ENCODE data around the gene ELOVL6.
"Not testable (repeated sequence)": the region's sequence is repeated elsewhere in the genome, so short reads cannot be mapped to it uniquely, and the experiment has no call there.

Gene ELOVL6

GRCh38 chr4:110196206-110196870 is 2.1 kb downstream of the ELOVL6 start:
- DNase-seq, result peak; percentile 46

- DNase-seq, result peak; percentile 24
Measured at GRCh38 chr4:110195561-110196205, 2.7 kb downstream of the ELOVL6 start.

GRCh38 chr4:110193822-110194761 is 4.3 kb downstream of the ELOVL6 start:
- DNase-seq, result peak; percentile 90

DNA sequence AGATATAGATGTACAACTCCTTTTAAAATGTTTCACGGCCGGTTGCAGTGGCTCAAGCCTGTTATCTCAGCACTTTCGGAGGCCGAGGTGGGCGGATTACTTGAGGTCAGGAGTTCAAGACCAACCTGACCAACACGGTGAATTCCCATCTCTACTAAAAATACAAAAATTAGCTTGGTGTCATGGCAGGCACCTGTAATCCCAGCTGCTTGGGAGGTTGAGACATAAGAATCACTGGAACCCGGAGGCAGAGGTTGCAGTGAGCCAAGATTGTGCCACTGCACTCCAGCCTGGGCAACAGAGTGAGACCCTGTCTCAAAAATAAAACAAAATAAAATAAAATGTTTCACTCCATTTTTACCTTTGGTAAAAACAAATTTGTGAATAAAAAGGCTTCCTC is 5.1 kb downstream of the ELOVL6 start:
- DNase-seq, result not testable (repeated sequence)

DNA sequence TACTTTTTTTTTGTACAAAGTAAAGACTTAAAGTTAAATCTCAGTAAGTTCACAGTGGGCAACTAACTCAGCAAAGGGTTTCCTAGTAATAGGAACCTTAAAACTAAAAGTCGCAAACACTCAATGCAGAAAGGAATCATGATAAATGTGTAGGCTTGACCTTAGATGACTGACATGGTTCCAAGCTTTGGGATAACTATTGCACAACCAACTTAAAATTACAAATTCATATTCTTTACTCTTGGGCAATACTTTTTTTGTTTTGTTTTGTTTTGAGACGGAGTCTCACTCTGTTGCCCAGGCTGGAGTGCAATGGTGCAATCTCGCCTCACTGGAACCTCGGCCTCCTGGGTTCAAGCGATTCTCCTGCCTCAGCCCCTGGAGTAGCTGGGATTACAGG is 8.2 kb downstream of the ELOVL6 start:
- no peak for DNase-seq

DNA sequence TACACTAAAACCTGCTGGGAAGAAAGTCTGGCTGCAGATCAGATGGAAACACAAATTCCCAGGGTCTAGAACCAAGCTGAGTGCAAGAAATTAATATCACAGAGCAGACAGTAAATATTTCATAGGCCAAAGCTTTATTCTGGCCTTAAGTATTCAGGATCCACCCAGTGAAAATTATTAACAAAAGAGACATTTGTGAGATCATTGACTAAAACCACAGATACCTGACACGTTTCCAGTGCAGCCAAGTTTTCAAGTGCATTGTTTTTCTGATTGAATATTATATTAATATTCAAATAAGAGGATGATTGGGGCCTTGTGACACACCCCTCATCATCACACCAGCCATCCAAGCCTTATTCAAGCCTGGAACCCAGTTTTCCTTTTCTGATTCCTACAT is 10.3 kb downstream of the ELOVL6 start:
- no peak for DNase-seq

DNA sequence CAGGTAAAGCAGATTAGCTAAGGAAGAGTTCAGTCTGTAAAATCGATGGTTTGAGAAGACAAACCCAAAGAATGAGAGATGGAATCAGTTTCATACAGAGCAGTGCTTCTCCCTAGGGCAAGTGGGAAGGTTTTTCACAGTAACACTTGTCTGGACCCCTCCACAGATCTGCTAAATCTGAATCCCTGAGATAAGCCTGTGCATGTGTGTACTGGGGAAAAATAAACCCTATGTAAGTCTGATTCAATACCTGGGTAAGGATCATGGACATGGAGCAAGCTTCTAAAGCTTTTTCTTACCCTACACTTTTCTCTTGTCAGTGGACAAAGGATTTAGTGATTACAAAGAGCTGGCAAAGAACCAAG is 13.6 kb downstream of the ELOVL6 start:
- no peak for DNase-seq

DNA sequence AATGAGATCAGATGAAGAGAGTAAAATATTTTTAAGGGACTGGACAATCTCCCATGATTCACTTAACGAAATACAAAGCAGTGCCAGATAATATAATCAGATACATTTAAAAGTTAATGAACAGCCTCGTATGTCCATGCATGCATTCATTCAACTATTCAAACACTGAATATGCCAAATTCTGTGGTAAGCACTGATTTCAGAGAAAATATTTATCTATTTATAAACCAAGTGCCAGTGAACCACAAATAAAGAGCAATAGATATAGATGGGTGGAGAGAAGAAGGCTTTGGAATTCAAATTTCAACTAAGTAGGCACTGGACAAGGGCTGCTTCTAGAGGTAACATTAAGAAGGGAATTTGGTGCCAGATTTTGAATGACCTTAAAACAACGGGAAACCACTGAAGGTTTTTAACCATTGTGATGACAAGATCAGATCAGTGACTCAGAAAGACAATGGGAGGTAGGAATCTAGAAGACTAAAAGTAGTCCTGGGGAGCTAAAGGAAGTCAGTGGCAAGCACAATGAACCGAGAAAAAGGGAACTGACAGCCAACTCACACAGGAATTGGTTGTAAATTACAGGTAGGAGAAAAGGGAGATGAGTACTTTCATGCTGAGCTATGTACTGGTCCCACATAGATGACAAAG is 14.2 kb downstream of the ELOVL6 start:
- no peak for DNase-seq

GRCh38 chr4:110183643-110184042 is 14.8 kb downstream of the ELOVL6 start:
- DNase-seq, result peak; percentile 39

DNA sequence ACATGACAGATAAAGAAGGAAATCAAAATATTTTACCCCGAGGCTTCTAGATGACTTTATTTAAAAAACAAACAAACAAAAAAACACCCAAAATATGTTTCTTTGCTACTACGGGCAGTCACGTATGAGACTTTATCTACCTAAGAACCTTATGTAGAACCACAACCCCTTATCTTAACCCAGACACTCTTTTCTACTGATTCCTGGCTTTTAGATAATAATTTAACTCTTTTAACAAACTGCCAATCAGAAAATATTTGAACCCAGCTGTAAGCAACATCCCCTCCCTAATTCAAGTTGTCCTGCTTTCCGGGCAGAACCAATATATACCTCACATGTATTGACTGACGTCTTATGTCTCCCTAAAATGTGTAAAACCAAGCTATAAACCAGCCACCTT is 15.4 kb downstream of the ELOVL6 start:
- DNase-seq, result no peak

DNA sequence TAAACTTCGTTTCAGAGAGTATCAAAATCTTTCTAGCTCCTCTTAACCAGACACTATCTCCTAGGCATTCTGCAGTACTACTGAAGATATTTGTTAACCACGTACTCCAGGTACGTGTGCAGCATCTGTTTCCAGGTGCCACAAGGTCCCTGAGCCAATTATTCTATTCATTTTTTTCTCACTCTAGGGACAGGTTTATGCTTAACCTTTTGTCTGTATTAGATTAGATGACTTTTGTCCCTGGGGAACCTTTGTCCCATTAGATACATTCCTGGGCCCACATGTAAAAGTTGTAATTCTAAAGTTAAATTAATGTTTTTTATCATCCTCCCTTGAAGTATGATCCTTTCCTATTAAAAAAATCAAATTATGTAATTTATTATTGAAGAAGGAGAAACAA is 16.5 kb downstream of the ELOVL6 start:
- DNase-seq, result no peak

DNA sequence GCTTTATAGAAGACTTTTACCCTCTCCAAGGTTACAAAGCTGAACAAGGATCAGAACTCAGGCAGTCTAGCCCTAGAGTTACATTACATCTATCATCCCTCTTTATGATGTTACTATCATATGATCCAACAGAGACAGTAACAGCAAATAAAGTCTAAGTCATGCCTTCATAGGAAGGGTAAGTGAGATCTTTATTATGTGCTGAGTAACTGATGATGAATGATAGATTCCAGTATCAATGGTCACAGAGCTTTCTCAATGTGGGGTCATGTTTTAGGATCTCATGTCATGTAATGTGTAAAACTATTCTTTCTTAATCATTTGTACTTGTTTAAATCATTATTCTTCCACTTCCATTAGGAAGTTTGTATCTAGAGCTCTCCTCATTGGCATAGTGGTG is 22.8 kb downstream of the ELOVL6 start:
- DNase-seq, result no peak

GRCh38 chr4:110172972-110173371 is 25.4 kb downstream of the ELOVL6 start:
- no peak for DNase-seq

DNA sequence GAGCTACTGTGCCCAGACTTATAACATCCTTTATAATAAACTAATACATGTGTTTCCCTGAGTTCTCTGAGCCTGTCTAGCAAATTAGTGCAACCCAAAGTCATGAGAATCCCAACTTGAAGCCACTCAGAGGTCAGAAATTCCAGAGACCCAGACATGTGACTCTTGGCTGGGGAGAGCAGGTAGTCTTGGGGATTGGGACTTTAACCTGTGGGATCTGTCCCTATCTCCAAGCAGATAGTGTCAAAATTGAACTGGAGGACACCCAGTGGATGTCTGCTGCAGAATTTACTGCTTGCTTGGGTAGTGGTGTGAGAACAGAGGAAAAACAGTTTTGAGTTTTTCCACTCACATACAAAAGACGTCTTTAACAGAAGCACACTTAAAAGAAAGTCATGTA is 26.4 kb downstream of the ELOVL6 start:
- DNase-seq, result no peak

- no peak for DNase-seq
Measured at GRCh38 chr4:110170861-110171260, 27.6 kb downstream of the ELOVL6 start.

DNA sequence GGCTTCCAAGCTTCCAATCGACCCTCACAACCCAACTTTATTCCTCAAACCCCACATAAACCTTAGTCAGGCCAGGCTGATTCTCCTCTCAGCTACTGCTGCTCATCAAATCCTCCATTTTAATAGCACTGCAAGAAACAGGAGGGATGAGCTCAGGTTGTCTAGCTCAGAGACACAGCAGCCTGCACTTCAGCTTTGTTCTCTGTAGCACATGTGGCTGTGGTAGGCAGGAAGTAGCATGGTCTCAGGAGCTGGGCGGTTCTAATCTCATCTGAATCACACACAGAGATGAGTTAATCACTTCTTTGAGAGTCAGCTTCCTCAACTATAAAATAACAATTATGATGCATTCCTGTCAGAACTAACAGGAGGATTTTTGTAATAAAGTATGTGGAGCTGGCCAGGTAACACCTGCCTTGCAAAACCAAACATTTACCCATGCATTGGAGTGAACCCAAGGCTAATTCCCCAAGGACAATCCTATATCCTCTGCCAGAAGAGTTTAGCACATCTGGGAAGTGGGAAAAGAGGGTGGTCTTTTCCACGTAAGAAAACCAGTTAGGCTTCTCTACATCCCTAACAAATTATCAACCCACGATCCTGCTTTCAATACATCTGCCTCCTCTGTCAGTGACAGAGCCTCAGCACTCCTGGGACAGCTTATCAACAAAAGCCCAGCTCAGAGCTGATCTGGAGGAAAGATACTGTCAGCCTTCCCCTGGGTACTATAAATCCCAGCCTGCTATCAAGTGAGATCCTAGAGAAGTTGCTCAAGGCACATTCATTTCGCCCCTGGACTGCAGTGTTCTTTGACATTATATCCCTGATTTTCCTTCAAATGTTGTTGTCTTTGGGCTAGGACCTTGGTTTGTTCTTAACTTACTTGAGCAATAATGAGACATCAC is 32.8 kb downstream of the ELOVL6 start:
- no peak for DNase-seq

GRCh38 chr4:110164856-110165255 is 33.6 kb downstream of the ELOVL6 start:
- no peak for DNase-seq

GRCh38 chr4:110164251-110164650 is 34.2 kb downstream of the ELOVL6 start:
- DNase-seq, result no peak

DNA sequence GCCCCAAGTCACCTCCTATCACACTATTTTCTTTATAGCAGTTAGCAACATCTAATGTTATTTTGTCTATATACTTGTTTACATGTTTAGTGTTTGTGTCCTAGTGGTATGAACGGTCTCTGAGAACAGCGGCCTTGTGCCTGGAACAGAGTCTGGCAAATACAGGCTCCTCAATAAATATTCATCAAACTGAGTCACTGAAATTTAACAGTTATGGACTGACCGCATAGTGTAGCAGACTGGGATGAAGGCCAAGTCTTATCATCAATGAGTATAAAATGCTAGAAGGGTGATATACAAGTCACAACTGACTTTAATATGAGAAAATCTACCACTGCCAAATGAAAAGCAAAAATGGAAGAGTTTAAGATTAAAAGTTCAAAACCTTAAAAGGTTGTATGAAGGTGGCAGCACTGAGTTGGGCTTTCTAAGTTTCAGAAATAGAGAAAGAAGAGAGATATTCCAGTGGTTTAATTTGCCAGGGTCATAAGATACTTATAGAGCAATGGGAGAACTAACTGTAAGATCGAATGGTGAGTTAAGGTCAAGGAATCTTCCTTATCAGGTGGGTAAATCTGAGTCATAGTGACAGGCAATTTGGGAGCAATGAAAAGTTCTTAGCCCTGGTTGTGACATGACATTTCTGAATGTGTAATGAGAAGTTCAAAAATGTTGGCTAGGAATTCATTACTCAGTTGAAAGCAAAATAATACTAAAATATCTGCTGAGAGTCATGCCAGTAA is 34.9 kb downstream of the ELOVL6 start:
- no peak for DNase-seq

GRCh38 chr4:110160618-110161017 is 37.8 kb downstream of the ELOVL6 start:
- DNase-seq, result no peak

DNA sequence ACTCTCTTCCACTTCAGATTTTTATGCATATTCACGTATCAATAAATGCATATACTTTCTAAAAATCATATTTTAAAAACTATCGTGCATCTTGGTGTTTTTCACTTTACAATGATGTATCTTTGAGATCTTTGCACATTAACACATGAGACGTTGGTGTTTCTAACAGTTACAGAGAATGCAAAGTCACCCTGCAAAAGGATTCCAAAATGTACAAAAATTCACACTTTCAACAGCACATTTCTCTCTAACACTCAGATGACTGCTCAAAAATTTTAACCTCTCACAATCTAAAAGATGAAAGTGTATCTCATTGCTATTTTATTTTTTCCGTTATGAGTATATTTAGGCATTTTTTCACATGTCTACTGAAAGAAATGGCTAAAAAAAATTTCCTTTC is 38.9 kb downstream of the ELOVL6 start:
- DNase-seq, result no peak

DNA sequence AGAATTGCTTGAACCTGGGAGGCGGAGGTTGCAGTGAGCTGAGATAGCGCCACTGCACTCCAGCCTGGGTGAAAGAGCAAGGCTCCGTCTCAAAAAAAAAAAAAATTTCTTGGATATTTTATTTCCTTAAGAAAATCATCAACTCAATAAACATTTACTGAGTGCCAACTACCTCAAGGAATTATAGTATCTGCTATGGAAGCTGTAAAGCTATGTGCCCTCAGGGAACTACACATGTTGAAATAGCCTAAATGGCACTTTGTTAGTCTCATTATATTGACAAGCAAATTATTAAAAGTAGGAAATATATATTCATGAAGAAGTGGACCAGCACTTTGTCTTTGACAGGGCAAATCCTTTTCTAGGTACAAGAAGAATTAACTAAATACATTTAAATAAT is 40.8 kb downstream of the ELOVL6 start:
- DNase-seq, result no peak

Data from NCI-H345 (cell line).